Neural progenitor cell (in vitro differentiated cells): ENCODE measurements around the gene SNX14.

Experiments
- CTCF ChIP-seq: fragments of 200-600 bp; sonication (generic); IDR thresholded peaks from 2 replicates; pipeline ENCODE4 v1.5.1; 2017; ENCODE audit warnings: antibody characterized with exemption, mild to moderate bottlenecking
- EZH2phosphoT487 ChIP-seq: fragments of 200-600 bp; sonication (generic); IDR thresholded peaks from 2 replicates; pipeline ENCODE4 v1.6.1; 2017; ENCODE audit warnings: antibody characterized with exemption

- no peak for TF ChIP-seq CTCF
- TF ChIP-seq EZH2phosphoT487 = no peak
Measured at GRCh38 chr6:85561750-85562357, 31.8 kb downstream of the SNX14 start.
